Mucosa of stomach (tissue), 1 donor: ENCODE data around the gene PRPF6.
A peak's percentile ranks its signal among the peaks of the same experiment; 100 is the strongest.

Experiments
- H3K27me3 ChIP-seq: one replicate; pipeline ENCODE4 v1.7.0; 2013; ENCODE audit warnings: mild to moderate bottlenecking, low read length; ENCODE audit not compliant: control insufficient read depth, insufficient read depth
- H3K36me3 ChIP-seq: one replicate; pipeline ENCODE4 v1.7.0; 2013; ENCODE audit warnings: low read length; ENCODE audit not compliant: control insufficient read depth, insufficient read depth
- H3K4me1 ChIP-seq: one replicate; pipeline ENCODE4 v1.7.0; 2013; ENCODE audit warnings: mild to moderate bottlenecking, low read length; ENCODE audit not compliant: control insufficient read depth, insufficient read depth
- H3K4me3 ChIP-seq: one replicate; pipeline ENCODE4 v1.7.0; 2013; ENCODE audit warnings: low read length
- H3K9ac ChIP-seq: one replicate; pipeline ENCODE4 v1.7.0; 2013; ENCODE audit warnings: mild to moderate bottlenecking, low read length, moderate library complexity
- H3K9me3 ChIP-seq: one replicate; pipeline ENCODE4 v1.7.0; 2013; ENCODE audit warnings: mild to moderate bottlenecking, low read length, moderate library complexity; ENCODE audit not compliant: control insufficient read depth
- donor health status: Pancreatic carcinoma.

Gene PRPF6, protein sequence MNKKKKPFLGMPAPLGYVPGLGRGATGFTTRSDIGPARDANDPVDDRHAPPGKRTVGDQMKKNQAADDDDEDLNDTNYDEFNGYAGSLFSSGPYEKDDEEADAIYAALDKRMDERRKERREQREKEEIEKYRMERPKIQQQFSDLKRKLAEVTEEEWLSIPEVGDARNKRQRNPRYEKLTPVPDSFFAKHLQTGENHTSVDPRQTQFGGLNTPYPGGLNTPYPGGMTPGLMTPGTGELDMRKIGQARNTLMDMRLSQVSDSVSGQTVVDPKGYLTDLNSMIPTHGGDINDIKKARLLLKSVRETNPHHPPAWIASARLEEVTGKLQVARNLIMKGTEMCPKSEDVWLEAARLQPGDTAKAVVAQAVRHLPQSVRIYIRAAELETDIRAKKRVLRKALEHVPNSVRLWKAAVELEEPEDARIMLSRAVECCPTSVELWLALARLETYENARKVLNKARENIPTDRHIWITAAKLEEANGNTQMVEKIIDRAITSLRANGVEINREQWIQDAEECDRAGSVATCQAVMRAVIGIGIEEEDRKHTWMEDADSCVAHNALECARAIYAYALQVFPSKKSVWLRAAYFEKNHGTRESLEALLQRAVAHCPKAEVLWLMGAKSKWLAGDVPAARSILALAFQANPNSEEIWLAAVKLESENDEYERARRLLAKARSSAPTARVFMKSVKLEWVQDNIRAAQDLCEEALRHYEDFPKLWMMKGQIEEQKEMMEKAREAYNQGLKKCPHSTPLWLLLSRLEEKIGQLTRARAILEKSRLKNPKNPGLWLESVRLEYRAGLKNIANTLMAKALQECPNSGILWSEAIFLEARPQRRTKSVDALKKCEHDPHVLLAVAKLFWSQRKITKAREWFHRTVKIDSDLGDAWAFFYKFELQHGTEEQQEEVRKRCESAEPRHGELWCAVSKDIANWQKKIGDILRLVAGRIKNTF

DNA sequence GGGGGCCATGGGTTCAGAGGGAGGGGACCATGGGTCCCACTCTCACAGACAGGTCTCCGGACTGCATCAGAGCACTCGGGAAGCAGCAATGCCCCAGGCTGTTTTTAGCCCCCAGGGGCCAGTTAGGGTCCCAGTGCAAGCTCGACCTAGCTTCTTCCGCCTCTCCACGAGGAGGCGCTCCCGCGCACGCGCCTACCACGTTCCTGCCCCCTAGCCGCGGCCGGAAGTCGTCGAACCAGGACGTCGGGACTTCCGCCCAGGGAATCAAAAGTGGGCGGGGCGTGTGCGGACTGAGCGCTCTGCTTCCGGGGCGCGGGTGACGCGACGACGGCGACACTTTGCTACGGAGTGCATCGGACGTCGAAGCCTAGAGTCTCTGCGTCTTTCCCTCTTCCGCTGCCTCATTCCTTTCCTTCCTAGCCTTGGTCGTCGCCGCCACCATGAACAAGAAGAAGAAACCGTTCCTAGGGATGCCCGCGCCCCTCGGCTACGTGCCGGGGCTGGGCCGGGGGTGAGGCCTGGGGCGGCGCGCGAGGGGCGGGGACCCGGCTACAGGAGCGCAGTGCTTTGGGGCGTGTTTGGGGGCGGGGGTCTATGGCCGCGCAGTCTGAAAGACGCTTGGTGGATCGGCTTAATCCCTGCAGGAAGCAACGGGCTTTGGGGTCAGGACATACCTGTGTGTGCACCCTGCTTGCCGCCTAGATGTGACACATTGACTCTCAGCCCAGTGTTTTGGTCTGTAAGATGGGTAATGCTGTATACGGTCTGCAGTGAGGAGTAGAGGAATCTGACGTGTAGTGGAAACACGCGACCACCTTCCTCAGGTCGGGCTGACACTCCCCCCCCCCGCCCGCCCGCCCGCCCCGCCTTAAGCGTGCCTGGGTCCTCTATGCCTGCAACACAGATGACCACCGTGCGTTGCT is at the start of gene PRPF6:
TSS of gene PRPF6 (plus strand) at position 327 of the 923 bp plus-strand sequence. CDS start at position 441, 114 bp downstream.
- peak within 1 kb of the TSS; percentile 82 for H3K4me3 ChIP-seq
- H3K27me3 ChIP-seq = no peaks in the 10 kb centered on the region
- peaks cover 31% of the 10 kb centered on the region for H3K4me1 ChIP-seq
- peak within 1 kb of the TSS; percentile 76 for H3K9ac ChIP-seq
- no peaks in the 10 kb centered on the region for H3K36me3 ChIP-seq
- H3K9me3 ChIP-seq = no peaks in the 10 kb centered on the region

DNA sequence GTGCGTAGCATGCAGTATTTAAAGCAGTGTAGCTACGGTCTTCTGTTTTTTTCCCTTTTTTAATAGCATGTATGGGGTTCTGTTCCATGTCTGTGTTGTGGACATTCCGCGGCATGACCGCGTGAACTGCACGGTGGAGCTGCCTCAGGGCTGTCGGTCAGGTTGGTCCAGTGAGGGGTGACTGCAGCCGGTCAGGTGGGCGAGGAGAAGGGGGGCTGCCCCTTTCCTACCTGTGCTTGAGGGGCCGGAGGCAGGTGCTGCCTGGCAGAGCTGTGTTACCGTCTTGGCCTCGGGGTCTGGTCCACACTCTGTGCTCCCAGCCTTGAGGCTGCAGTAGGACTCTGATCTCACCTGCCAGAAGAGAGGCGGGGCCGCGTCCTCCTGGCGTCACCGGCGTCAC is 49.2 kb upstream of the PRPF6 start:
- peaks cover 18% of the 10 kb centered on the region for H3K36me3 ChIP-seq
- peaks cover 10% of the 10 kb centered on the region for H3K4me1 ChIP-seq
- no peaks in the 10 kb centered on the region for H3K9me3 ChIP-seq
- no peak overlapping the region for H3K9ac ChIP-seq
- no peaks in the 10 kb centered on the region for H3K27me3 ChIP-seq
- no peak overlapping the region for H3K4me3 ChIP-seq

DNA sequence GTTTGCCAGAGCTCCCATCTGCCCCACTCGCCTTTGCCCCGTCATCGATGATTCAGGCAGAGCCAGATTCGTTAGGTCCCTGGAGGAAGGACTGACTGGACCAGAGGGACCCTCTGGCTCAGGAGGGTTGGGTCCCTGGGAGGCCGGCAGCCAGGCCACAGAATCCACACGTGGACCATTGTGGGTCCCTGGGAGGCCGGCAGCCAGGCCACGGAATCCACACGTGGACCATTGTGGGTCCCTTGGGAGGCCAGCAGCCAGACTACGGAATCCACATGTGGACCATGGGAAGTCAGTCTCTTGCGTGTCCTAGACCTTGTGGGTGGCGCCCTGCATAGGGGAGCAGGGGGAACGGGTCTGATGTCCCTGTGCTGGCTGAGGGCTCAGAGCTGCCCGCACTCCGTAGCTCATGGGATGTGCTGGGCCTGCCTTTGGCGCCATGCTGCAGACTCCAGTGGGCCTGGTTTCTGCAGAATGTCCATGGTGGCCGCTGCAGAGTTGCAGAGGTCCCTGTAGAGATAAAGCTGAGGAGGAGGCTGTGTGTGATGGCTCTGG is 48.2 kb upstream of the PRPF6 start:
- H3K36me3 ChIP-seq = peaks cover 18% of the 10 kb centered on the region
- H3K4me1 ChIP-seq = peaks cover 10% of the 10 kb centered on the region
- no peaks in the 10 kb centered on the region for H3K27me3 ChIP-seq
- H3K9me3 ChIP-seq = no peaks in the 10 kb centered on the region
- H3K9ac ChIP-seq = no peak overlapping the region
- H3K4me3 ChIP-seq = no peak overlapping the region

DNA sequence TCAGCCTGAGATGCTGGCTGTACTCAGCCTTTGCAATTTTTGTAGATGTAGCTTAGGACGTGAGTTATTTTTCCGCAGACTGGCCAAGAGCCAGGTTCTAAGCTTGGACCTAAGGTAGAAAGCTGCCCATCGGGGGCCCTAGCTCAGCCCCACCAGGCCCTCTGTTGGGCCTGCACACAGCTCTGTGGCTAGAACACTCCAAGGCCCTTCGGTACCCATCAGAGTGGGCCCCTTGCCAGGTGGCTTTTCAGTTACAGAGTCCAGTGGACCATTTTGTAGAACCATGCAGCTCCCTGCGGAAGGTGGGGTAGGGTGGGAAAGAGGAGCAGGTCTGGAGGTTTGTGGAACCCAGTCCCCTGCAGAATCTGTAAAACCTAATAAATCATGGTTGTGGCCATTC is 47.3 kb upstream of the PRPF6 start:
- H3K9ac ChIP-seq = no peak overlapping the region
- peaks cover 13% of the 10 kb centered on the region for H3K36me3 ChIP-seq
- peaks cover 10% of the 10 kb centered on the region for H3K4me1 ChIP-seq
- H3K4me3 ChIP-seq = no peak overlapping the region
- no peaks in the 10 kb centered on the region for H3K9me3 ChIP-seq
- H3K27me3 ChIP-seq = no peaks in the 10 kb centered on the region

DNA sequence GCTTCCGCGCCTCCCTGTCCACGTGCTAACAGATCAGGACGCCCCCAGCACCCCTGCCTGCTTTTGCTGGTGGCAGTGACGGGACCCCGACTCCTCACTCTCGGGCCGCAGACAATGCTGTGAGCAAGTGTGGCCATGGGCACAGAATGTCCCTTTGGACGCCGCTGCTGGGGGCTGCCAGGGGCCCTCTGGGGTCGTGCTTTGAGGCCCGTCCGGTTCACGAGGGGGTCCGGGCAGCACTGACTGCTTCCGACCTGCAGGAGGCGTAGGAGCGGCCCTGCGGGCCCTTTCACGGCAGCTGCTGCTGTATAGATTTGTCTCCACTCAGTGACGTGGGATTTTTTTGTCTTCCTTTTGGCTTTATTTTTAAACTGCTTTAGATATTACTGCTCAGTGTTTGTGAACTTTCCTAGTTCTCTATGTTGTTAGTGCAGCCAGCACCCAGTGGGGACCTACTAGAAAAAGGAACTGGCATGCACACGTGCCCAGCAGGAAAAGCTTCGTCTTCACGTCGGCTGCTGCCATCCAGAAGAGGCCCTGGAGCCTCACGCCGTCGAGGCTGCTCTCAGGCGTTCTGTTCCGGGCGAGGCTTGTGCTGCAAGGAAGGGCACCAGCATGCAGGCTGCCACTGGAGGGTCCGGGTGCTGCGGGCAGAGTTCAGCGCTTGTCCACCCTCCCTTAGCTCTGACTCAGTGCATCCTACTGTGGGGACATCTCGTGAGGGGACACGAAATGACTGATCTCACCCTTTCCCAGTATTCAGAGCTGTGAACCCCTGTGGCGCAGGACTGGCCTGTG is 46.5 kb upstream of the PRPF6 start:
- Histone ChIP-seq H3K9ac (no peak overlapping the region), H3K27me3 (no peaks in the 10 kb centered on the region), H3K4me3 (no peak overlapping the region), H3K36me3 (peaks cover 13% of the 10 kb centered on the region), H3K9me3 (no peaks in the 10 kb centered on the region), H3K4me1 (peaks cover 10% of the 10 kb centered on the region)

DNA sequence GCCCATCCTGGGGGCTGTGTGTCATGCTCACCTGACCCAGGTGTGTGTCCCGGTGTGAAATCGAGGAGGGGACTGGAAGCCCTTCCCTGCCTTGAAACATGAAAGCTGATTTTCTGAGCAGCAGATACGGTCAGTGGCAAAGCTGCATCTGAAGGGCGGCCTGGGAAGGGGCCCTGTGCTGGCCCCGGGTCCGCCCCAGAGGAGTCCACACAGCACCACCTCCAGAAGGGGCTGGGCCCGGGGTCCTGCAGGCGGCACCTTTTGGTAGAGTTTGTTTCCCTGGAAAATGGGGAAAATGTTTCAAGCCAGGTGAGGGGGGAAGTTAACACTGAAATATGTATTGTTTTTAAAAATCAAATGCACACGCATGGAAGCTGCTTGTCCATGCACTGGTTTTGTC is 45.5 kb upstream of the PRPF6 start:
- Histone ChIP-seq H3K27me3 (no peaks in the 10 kb centered on the region), H3K4me3 (no peak overlapping the region), H3K4me1 (peaks cover 9% of the 10 kb centered on the region), H3K9ac (no peak overlapping the region), H3K36me3 (peaks cover 13% of the 10 kb centered on the region), H3K9me3 (no peaks in the 10 kb centered on the region)

DNA sequence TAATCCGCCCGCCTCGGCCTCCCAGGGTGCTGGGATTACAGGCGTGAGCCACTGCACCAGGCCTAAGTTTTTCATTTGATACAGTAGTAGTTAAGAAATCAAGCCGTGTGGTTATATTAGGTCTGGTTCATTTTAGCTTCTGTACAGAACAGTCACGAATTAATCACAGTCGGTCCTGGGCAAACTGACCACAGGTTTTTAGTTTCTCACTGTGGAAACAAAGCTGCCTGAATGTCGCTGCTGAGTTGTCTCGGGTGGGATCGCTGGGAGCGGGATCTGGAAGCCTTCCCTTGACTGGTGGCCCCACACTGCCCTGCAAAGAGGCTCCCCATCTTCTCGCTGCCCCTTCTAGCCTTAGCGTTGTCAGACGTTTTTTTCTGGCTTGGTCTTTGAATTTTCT is 43.3 kb upstream of the PRPF6 start:
- H3K36me3 ChIP-seq = no peaks in the 10 kb centered on the region
- no peaks in the 10 kb centered on the region for H3K27me3 ChIP-seq
- H3K9me3 ChIP-seq = no peaks in the 10 kb centered on the region
- no peaks in the 10 kb centered on the region for H3K4me1 ChIP-seq
- H3K4me3 ChIP-seq = no peak overlapping the region
- no peak overlapping the region for H3K9ac ChIP-seq

DNA sequence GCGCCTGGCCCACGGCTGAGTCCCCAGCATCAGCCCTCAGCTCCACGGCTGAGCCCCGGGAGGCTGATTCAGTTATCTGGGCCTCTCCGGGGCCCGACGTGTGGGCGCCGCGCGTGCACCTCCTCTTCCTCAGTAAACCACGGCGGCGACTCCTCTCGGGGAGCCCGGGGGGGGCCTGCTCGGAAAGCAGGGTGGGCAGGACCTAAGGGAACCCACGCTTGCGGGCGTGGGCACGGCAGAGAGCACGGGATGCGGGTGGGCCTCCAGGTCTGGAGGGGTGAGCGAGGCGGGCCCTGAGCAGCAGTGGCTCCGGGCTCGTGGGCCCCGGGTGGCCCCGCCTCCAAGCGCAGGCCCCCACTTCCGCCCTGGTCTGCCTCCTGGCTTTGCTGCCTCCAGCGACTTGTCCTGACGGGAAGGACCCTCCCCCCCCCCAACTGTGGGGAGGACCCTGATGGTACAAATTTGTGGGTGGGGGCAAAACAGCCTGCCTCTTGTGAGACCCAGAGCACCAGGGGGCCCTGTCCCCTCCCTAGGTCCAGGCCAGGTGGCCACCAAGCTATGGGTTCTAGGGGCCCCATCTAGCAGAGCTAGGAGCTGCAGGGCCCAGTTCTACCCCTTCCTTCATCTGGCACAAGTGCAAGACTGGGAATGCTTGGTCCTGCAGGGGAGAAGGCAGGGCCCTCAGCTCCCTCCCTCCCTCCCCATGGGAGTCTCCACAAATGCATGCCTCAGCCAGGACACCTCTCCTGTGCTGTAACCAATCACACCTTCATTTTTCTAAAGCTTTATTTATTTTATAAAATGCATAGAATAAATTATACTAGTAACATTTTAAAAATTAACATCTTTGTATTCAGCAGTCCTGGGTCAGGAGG is 41.6 kb upstream of the PRPF6 start:
- Histone ChIP-seq H3K27me3 (no peaks in the 10 kb centered on the region), H3K9ac (no peak overlapping the region), H3K9me3 (no peaks in the 10 kb centered on the region), H3K4me3 (no peak overlapping the region), H3K4me1 (no peaks in the 10 kb centered on the region), H3K36me3 (peaks cover 4% of the 10 kb centered on the region)

DNA sequence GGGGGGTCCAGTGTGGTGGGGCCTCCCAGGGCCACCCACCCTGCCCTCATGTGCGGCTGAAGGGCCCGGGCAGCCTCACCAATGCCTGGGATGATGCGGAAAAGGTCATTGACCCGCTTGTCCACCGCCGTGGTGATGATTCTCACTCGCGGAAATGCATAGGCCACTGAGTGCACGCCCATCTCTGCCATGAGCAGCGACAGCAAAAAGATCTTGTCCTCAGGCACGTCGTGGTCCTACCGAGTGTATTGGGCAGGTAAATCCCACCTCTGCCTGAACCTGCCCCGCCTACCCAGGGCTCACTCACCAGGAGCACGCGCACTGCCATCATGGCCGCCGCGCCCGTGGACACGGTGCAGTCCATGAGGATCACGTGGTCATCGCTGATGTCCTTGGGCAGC is 40.9 kb upstream of the PRPF6 start:
- H3K9me3 ChIP-seq = no peaks in the 10 kb centered on the region
- H3K4me1 ChIP-seq = no peaks in the 10 kb centered on the region
- no peak overlapping the region for H3K4me3 ChIP-seq
- H3K9ac ChIP-seq = no peak overlapping the region
- H3K27me3 ChIP-seq = no peaks in the 10 kb centered on the region
- peaks cover 4% of the 10 kb centered on the region for H3K36me3 ChIP-seq

DNA sequence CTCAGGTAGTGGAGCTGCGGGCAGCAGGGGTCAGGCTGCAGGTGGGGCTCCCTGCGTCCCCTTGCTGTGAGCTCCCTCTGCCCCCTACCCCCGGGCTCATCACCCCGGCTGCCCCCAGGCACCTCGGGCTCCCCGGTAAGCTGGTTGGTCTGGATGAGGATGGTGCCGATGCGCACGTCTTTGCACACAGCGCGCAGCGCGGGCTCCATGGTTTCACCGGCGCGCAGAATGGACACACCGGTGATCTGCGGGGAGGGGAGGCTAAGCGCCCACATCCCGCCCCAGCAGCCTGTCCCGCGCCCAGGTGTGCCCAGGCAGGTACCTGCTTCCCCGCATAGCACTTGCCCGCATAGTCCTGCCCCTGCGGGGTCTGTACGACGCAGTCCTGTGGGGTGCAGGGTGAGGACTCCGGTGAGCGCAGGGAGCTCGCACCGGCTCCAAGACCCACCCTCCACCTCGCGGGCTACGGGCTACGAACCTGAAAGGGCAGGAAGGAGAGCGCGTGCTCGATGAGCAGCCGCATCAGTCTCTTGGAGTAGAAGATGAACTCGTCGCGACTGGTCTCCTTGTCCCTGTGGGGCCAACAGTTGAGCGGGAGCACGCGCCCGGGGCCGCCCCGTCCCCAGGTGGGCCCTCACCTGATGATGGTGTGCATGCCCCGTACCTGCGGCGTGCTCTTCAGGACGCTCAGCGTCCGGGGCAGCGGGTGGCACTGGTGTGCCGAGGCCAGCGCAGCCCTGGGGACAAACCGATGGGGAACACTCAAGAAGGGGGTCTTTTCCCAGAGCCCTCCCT is 40.3 kb upstream of the PRPF6 start:
- Histone ChIP-seq H3K4me3 (no peak overlapping the region), H3K9ac (no peak overlapping the region), H3K4me1 (no peaks in the 10 kb centered on the region), H3K36me3 (peaks cover 4% of the 10 kb centered on the region), H3K9me3 (no peaks in the 10 kb centered on the region), H3K27me3 (no peaks in the 10 kb centered on the region)
